Uterus (tissue), 2 donors: ENCODE measurements around the gene ETV7.

Source experiments
- POLR2A ChIP-seq, 2 donors: fragments of 450-650 bp; IDR thresholded peaks; one replicate each; pipeline ENCODE4 v1.6.1; 2016; ENCODE audit warnings: antibody characterized with exemption in 2 of 2, mild to moderate bottlenecking in 1 of 2, moderate library complexity in 1 of 2
- TF ChIP-seq, protein P1 (sequence below), 4 experiments: fragments of 200-600 bp in 2 of 4; fragments of 450-650 bp in 2 of 4; sonication (generic) in 2 of 4; IDR thresholded peaks; one replicate each; pipeline ENCODE4 v1.5.1; 2016 to 2019; ENCODE audit warnings: antibody characterized with exemption in 4 of 4, mild to moderate bottlenecking in 2 of 4, moderate library complexity in 1 of 4

DNA sequence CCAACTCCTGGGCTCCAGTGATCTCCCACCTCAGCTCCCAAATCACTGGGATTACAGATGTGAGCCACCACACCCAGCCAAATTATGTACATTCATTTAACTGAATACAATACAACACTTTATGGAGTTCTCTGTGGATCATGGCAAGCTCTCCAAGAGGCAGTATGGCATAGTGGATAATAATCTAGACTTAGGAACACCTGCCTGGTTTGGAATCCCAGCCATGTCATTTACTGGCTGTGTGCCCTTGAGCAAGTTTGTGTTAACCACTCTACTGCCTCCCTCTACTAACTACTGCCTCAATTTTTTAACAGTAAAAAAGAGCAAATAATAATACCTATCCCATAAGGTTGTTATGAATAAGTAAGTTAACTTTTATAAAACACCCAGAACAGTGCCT lies 1.9 kb upstream of the ETV7 start:
- TF ChIP-seq, protein P1, sequence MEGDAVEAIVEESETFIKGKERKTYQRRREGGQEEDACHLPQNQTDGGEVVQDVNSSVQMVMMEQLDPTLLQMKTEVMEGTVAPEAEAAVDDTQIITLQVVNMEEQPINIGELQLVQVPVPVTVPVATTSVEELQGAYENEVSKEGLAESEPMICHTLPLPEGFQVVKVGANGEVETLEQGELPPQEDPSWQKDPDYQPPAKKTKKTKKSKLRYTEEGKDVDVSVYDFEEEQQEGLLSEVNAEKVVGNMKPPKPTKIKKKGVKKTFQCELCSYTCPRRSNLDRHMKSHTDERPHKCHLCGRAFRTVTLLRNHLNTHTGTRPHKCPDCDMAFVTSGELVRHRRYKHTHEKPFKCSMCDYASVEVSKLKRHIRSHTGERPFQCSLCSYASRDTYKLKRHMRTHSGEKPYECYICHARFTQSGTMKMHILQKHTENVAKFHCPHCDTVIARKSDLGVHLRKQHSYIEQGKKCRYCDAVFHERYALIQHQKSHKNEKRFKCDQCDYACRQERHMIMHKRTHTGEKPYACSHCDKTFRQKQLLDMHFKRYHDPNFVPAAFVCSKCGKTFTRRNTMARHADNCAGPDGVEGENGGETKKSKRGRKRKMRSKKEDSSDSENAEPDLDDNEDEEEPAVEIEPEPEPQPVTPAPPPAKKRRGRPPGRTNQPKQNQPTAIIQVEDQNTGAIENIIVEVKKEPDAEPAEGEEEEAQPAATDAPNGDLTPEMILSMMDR (IDR thresholded peaks at IDR 0.05) = no peak
- no peak for TF ChIP-seq POLR2A (IDR thresholded peaks at IDR 0.05)
